CD4-positive, alpha-beta T cell treated with Interleukin-10 for 1 hour (primary cell): ENCODE results near the gene NKX2-1.
"Not testable (repeated sequence)": the region's sequence is repeated elsewhere in the genome, so short reads cannot be mapped to it uniquely, and the experiment has no call there.

Source experiments
- DNase-seq: peaks from one replicate; pipeline ENCODE4 v3.0.0-alpha.2; 2020

The NKX2-1 gene

DNA sequence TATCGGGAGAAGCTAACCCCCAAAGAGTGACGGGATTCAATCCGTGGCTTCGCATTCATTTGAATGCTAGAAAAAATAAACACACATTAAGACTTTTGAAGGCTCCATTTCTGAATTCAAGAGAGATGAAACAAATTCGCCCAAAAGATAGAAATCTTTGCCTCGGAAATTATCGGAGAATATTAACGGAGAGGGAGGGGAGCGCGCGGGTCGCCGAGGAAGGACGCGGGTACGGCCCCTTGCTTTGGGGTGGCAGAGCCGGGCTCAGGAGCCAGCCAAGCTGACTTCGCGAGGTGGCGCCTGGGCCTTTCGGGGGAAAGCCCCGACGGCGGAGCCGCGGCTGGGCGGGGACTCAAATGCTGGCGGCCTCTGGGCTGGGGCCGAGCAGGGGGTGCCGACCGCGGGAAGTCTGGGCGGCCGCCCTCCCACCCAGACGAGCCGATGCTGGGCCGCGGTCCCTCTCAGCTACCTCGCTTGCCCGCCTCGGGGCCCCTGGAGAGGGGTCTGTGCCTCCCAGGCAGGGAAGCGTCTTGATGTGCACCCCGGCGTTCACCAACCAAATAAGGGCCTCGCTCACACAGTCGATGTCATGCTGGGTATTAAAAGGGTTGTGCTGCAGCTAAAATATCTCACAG lies 14.7 kb downstream of the NKX2-1 start:
- no peak for DNase-seq

- no peak for DNase-seq
These were observed 15.3 kb downstream of the NKX2-1 start for GRCh38 chr14:36504771-36505175.

- DNase-seq: no peak
These were observed 16.0 kb downstream of the NKX2-1 start for GRCh38 chr14:36503771-36504741.

DNA sequence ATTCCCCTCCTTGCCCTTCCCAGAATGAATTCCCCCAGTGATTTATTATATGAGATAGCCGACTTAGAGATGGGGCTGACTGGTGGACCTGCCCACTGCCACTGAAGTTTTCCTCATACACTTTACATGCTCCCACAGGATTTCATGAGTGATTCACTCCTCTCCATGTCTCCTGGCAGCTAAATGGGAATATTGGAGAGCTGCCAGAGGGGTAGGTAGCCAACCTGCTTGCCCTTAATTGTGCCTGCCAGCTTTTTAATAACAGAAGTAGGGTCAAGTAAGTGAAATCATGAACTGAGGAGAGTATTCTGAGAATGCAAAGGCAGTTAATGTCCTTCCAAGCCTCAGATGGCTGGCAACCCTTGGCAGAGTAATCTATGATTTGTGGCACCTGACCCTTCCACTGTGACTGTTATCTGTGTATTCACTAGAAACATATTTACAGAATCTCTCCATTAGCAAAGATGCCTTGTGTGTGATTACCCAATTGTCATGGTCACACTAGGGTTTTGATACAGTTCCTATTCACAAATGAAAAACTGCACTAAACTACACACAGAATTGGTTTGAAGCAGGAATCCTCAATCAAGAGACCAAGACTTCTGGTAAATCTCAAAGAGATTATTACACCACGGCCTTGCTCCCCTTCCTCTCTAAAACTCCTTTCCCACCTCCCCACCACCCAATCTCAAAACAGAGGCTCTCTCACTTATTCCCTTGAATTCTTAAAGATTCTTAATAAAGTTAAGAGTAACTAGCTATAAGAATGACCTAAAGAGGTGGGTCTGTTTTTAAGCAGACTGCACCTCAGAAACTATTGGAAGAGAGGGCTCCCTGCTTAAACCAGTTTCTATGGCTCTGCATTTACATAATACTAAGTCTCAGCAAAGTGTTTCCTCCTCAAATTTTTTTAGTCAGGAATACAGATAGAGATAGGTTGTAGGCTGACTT lies 17.2 kb downstream of the NKX2-1 start:
- DNase-seq: no peak

DNA sequence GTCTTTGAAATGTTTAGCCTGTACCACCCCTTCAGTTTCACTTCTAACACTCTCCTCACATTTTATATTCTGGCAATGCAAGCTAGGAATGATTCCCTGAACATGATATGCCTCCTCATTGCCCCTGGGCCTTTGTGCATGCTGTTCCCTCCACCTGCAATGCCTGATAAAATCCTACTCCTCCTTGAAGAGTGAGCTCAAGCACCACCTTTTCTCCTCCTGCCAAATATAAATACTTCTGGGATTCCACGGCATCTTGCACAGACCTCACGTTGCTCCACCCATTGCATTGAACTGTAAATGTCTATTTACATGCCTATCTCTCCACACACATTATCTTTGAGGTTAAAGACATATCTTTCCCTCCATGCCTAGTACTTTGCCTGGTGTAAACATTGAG lies 21.1 kb downstream of the NKX2-1 start:
- DNase-seq: no peak

GRCh38 chr14:36496346-36496745 lies 23.7 kb downstream of the NKX2-1 start:
- DNase-seq: no peak

GRCh38 chr14:36495666-36496065 lies 24.4 kb downstream of the NKX2-1 start:
- no peak for DNase-seq

DNA sequence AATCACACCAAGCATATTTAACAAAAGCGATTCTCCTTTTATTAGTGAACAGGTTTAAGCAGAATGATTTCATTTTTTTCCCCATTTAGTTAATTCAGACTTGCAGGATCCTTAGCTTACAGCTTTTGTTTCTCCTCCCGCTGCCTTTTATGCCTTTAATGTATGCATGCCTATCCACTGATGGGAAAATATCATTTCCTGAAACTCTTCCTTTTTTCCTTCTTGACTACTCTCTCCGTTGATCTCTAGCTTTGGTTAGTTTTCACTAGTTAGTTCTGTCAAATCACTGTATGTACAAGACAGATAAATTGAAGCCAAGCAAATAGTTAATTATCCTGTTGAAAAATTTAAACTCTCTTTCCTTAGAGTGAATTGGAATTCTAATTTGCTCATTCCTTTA lies 26.3 kb downstream of the NKX2-1 start:
- DNase-seq: no peak

DNA sequence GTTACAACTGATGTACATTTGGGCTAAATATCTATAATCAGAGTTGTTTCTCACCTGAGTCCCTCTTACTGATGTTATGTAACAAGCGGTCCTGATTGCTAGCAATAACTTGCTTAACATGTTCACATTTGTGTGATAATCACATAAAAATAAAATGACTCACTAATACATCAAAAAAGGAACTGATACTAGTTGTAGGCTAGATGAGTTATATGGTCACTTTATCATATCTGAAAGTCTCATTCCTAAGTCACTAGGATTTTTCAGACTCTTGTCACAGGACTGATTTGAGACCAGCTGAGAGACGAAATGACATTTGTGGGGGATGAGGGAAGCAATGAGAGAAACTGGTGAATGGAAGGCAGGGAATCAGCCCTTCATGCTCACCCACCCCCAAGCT lies 34.3 kb downstream of the NKX2-1 start:
- no peak for DNase-seq

GRCh38 chr14:36479344-36479743 lies 40.7 kb downstream of the NKX2-1 start:
- no peak for DNase-seq

- no peak for DNase-seq
These were observed 41.2 kb downstream of the NKX2-1 start for GRCh38 chr14:36478782-36479181.

- no peak for DNase-seq
These were observed 42.8 kb downstream of the NKX2-1 start for GRCh38 chr14:36477266-36477665.

- not testable (repeated sequence) for DNase-seq
These were observed 44.0 kb downstream of the NKX2-1 start for GRCh38 chr14:36476061-36476460.

- no peak for DNase-seq
These were observed 45.4 kb downstream of the NKX2-1 start for GRCh38 chr14:36474593-36474992.

DNA sequence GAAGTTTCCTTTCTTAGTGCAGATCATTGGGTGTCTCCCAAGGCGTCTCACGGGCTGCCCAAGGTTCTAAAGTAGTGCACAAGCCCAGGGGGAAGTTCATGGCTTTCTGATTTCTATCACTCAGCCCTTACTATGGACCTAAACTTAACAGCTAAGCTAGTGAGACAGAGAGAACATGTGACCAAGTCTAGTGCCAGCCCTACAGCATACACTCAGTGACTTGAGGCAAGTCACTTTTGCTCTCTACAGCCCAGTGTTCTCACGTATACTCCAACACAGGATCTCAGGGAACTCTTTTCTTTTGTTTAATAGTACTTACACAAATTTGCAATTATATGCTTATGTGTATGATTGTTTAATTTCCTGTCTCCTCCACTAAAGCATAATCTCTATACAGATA lies 48.6 kb downstream of the NKX2-1 start:
- DNase-seq: no peak

GRCh38 chr14:36467332-36467731 lies 52.7 kb downstream of the NKX2-1 start:
- no peak for DNase-seq
